Sigmoid colon (tissue), 7 donors: ENCODE data around the gene LIN52. TPM values are rescaled to one million over a fixed set of nuclear protein-coding genes. Genes with fewer than 3 reads are reported as not detected.

ENCODE experiments used
- DNase-seq: peaks from one replicate; pipeline ENCODE4 v3.0.0-alpha.2; 2019
- H3K27ac ChIP-seq, 4 donors: fragments of 200-600 bp; sonication (generic); one replicate each; pipeline ENCODE4 v1.5.1; 2016 to 2019; ENCODE audit warnings: mild to moderate bottlenecking in 1 of 4
- H3K27me3 ChIP-seq, 3 donors: fragments of 200-600 bp; sonication (generic); one replicate each; pipeline ENCODE4 v1.5.1; 2019; ENCODE audit warnings: mild to moderate bottlenecking in 1 of 3
- H3K36me3 ChIP-seq, 4 donors: fragments of 200-600 bp; sonication (generic); one replicate each; pipeline ENCODE4 v1.5.1; 2016 to 2019
- H3K4me1 ChIP-seq, 4 donors: fragments of 200-600 bp; sonication (generic); one replicate each; pipeline ENCODE4 v1.5.1; 2017 to 2019
- H3K4me3 ChIP-seq, 4 donors: fragments of 200-600 bp; sonication (generic); one replicate each; pipeline ENCODE4 v1.5.1; 2017 to 2019; ENCODE audit warnings: mild to moderate bottlenecking in 2 of 4, moderate library complexity in 1 of 4
- H3K9me3 ChIP-seq, 4 donors: fragments of 200-600 bp in 3 of 4; sonication (generic) in 3 of 4; one replicate each; pipeline versions ENCODE4 v1.5.1 to v1.6.1; 2013 to 2019
- EP300 ChIP-seq, 4 donors: sonication (generic); formaldehyde crosslinking; IDR thresholded peaks; one replicate each; pipeline ENCODE4 v1.6.1; 2017; ENCODE audit warnings: antibody characterized with exemption in 4 of 4
- POLR2A ChIP-seq, 2 donors: fragments of 450-650 bp; IDR thresholded peaks; one replicate each; pipeline ENCODE4 v1.6.1; 2016; ENCODE audit warnings: antibody characterized with exemption in 2 of 2, mild to moderate bottlenecking in 2 of 2, moderate library complexity in 2 of 2
- POLR2AphosphoS5 ChIP-seq, 4 donors: sonication (generic); formaldehyde crosslinking; IDR thresholded peaks; one replicate each; pipeline ENCODE4 v1.6.1; 2017; ENCODE audit warnings: antibody characterized with exemption in 4 of 4
- WGBS, 2 donors: extraction: QIAGEN DNeasy Blood & Tissue Kit; methylation state at CpG; one replicate each; pipeline ENCODE4 v1.1.7; 2013; 5-methylcytosine and 5-hydroxymethylcytosine counted together
- intact Hi-C: fragments of 100-400 bp; cut with DNase I; formaldehyde crosslinking; loops from one replicate; pipeline ENCODE4 v1.15.1; 2023
- polyA plus RNA-seq, 3 donors: library from polyadenylated mRNA; stranded (reverse); fragments of 200-250 nt; gene quantifications; one replicate each; pipeline ENCODE4 v1.2.3, GENCODE V29; 2013
- total RNA-seq, 4 donors: library from RNA; depleted of rRNA; stranded (reverse); fragments of >200 nt; gene quantifications; one replicate each; pipeline ENCODE4 v1.1.0, GENCODE V29; 2016
- TF ChIP-seq, protein P1 (sequence below), 4 experiments: fragments of 450-650 bp in 3 of 4; fragments of 200-600 bp in 1 of 4; IDR thresholded peaks; one replicate each; pipeline ENCODE4 v1.5.1; 2016 to 2019; ENCODE audit warnings: antibody characterized with exemption in 4 of 4, mild to moderate bottlenecking in 3 of 4, moderate library complexity in 2 of 4
- donor health status: healthy with polysubstance abuse.
- donor health status: Bipolar disorder and iron deficiency.
- donor health status: healthy.

LIN52 gene
- total and polyA plus RNA-seq, 7 donors, result 3.7 to 11.1 (median 9.1) TPM

DNA sequence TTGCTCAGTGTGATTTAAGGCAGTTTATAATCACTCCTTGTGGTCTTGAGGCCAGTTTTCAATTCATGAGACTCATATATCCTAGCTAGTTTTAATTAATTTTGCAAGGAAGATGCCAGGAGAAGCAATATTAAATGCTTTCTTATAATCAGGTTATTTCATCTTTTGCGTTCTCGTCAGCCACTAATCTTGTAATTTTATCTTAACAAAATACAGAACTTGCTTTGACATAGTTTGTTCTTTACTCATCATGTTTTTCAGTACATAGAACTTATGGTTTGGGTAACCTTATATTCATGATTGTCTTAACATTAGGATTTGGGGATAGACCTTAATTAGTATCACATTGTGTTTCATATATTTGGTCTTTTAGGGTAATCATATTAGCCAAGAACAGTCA lies 76.0 kb downstream of the LIN52 start:
- no peak overlapping the region for H3K27ac ChIP-seq
- H3K4me1 ChIP-seq, result no peaks in the 10 kb centered on the region
- 73 to 99% methylated on average over 2 of the region's 2 CpGs for WGBS, 2 donors
- no peaks in the 10 kb centered on the region for H3K36me3 ChIP-seq
- intact Hi-C loops, result no loop called here
- no peak for DNase-seq
- no peak for TF ChIP-seq POLR2A (IDR thresholded peaks at IDR 0.05)
- TF ChIP-seq EP300 (IDR thresholded peaks at IDR 0.05), result no peak
- TF ChIP-seq POLR2AphosphoS5 (IDR thresholded peaks at IDR 0.05), result no peak
- TF ChIP-seq, protein P1, sequence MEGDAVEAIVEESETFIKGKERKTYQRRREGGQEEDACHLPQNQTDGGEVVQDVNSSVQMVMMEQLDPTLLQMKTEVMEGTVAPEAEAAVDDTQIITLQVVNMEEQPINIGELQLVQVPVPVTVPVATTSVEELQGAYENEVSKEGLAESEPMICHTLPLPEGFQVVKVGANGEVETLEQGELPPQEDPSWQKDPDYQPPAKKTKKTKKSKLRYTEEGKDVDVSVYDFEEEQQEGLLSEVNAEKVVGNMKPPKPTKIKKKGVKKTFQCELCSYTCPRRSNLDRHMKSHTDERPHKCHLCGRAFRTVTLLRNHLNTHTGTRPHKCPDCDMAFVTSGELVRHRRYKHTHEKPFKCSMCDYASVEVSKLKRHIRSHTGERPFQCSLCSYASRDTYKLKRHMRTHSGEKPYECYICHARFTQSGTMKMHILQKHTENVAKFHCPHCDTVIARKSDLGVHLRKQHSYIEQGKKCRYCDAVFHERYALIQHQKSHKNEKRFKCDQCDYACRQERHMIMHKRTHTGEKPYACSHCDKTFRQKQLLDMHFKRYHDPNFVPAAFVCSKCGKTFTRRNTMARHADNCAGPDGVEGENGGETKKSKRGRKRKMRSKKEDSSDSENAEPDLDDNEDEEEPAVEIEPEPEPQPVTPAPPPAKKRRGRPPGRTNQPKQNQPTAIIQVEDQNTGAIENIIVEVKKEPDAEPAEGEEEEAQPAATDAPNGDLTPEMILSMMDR (IDR thresholded peaks at IDR 0.05), result no peak
- H3K27me3 ChIP-seq, result no peaks in the 10 kb centered on the region
- no peak overlapping the region for H3K4me3 ChIP-seq
- no peaks in the 10 kb centered on the region for H3K9me3 ChIP-seq

DNA sequence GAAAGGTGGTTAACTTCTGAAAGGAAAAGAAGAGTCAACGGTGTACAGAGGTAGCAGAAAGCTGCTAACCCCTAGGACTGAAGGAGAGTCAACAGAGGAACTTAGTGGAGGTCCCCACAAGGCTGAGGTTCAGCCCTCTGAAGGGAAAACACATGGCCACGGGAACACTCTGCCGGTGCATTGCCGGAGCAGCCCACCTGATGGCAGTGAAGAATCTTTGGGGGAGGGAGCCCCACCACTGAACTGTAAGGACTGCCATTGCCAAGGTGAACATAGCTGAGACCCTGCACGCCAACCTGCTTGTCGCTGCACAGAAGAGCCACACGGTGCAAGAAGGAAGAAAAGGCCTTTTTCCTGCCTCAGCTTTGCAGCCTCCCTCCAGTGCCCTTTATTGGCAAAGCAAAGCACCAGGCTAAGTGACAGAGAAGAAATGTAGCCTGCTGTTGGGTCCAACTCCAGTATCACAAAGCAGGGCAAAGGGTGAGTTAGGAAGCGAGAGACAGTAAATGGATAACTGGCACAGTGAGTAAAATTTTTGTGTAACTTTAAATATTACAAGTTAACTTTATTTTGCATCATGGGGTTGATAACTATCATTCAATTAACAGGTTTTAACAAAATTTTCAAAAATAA lies 76.9 kb downstream of the LIN52 start:
- no peaks in the 10 kb centered on the region for H3K27me3 ChIP-seq
- no peak overlapping the region for H3K27ac ChIP-seq
- H3K4me3 ChIP-seq, result no peak overlapping the region
- no peaks in the 10 kb centered on the region for H3K4me1 ChIP-seq
- 93 to 97% methylated on average over 8 of the region's 8 CpGs for WGBS, 2 donors
- H3K9me3 ChIP-seq, result no peaks in the 10 kb centered on the region
- DNase-seq, result no peak
- intact Hi-C loops, result no loop called here
- TF ChIP-seq POLR2AphosphoS5 (IDR thresholded peaks at IDR 0.05) (no peak), EP300 (IDR thresholded peaks at IDR 0.05) (no peak), POLR2A (IDR thresholded peaks at IDR 0.05) (no peak)
- TF ChIP-seq, protein P1 (IDR thresholded peaks at IDR 0.05), result no peak
- no peaks in the 10 kb centered on the region for H3K36me3 ChIP-seq

DNA sequence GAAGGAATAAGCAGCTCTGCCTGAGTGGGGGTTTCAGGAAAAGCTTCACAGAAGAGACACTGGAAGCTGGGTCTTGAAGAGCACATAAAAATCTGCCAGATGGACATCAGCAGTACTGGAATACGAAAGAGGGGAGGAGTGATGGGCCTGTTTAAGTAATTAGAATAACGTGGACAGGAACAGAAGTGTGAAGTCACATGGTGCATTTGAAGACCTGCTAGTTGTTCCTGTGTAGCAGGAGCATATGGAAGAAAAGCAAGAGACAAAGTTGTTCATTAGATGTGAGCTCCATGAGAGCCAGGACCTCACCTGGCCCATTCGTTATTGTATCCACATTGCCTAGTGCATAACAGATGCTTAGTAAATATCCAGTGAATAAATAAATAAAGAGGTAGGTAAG lies 85.2 kb downstream of the LIN52 start:
- no peaks in the 10 kb centered on the region for H3K27me3 ChIP-seq
- no peak for DNase-seq
- TF ChIP-seq POLR2AphosphoS5 (IDR thresholded peaks at IDR 0.05) (no peak), EP300 (IDR thresholded peaks at IDR 0.05) (no peak), POLR2A (IDR thresholded peaks at IDR 0.05) (no peak)
- TF ChIP-seq, protein P1 (IDR thresholded peaks at IDR 0.05), result no peak
- no peaks in the 10 kb centered on the region for H3K9me3 ChIP-seq
- H3K36me3 ChIP-seq, result no peaks in the 10 kb centered on the region
- no peak overlapping the region for H3K27ac ChIP-seq
- intact Hi-C loops, result no loop called here
- 75 to 89% methylated on average over 3 of the region's 3 CpGs for WGBS, 2 donors
- no peak overlapping the region for H3K4me3 ChIP-seq
- no peaks in the 10 kb centered on the region for H3K4me1 ChIP-seq

DNA sequence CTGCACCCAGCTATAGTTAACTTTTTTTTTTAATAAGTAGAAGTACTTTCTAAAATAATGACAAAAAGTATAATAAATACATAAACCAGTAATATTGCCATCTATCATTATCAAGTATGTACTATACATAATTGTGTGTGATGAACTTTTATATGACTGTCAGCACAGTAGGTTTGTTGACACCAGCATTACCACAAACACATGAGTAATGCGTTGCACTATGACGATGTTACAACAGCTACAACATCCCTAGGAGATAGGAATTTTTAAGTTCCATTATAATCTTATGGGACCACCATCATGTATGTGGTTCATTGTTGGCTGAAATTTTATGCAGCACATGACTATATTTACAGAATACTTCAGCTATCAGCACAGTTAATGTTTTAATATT lies 91.6 kb downstream of the LIN52 start:
- Histone ChIP-seq H3K27ac (no peak overlapping the region), H3K27me3 (no peaks in the 10 kb centered on the region), H3K9me3 (no peaks in the 10 kb centered on the region), H3K4me1 (no peaks in the 10 kb centered on the region), H3K4me3 (no peak overlapping the region), H3K36me3 (no peaks in the 10 kb centered on the region)
- no peak for TF ChIP-seq POLR2AphosphoS5 (IDR thresholded peaks at IDR 0.05)
- WGBS, 2 donors, result 87 to 95% methylated on average over 2 of the region's 2 CpGs
- intact Hi-C loops, result no loop called here
- DNase-seq, result no peak

DNA sequence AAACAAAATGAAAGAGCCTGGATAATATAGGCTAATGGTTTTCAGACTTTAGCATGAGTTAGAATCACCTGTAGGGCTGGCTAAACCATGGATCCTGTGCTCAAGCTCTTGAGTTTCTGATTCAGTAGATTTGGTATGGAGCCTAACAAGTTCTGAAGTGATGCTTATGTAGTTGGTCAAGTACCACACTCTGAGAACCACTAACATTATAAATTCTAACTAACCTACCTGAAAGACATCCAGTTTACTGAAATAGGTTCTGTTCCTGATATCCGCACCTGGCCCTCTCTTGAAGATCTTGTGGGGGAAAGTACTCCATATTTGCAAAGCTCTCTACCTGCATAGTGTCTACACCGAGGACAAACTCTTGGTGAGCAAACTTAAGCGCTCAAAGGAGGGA lies 95.1 kb downstream of the LIN52 start:
- TF ChIP-seq POLR2A (IDR thresholded peaks at IDR 0.05), result no peak
- Histone ChIP-seq H3K36me3 (no peaks in the 10 kb centered on the region), H3K27ac (no peak overlapping the region), H3K9me3 (no peaks in the 10 kb centered on the region), H3K4me3 (no peak overlapping the region), H3K27me3 (no peaks in the 10 kb centered on the region), H3K4me1 (no peaks in the 10 kb centered on the region)
- intact Hi-C loops, result no loop called here
- 84 to 98% methylated on average over 3 of the region's 3 CpGs for WGBS, 2 donors
- no peak for DNase-seq
